Fibroblast of lung (primary cell): ENCODE data around the gene POMZP3.
"Not testable (repeated sequence)": the region's sequence is repeated elsewhere in the genome, so short reads cannot be mapped to it uniquely, and the experiment has no call there.

Experiments used
- EZH2 ChIP-seq: IDR thresholded peaks from 2 replicates; pipeline ENCODE4 v1.5.1; 2012; ENCODE audit warnings: low read length, control low read depth, mild to moderate bottlenecking; ENCODE audit errors: missing control alignments
- TF ChIP-seq, protein P1 (sequence below), 2 donors: IDR thresholded peaks in 1 of 2; conservative IDR thresholded peaks in 1 of 2; 1 replicate in 1 of 2; 2 replicates in 1 of 2; pipeline ENCODE4 v1.5.1; 2011 to 2012; ENCODE audit warnings: low read length in 2 of 2, control low read depth in 1 of 2, inconsistent platforms in 1 of 2, low read depth in 1 of 2, mild to moderate bottlenecking in 1 of 2

DNA sequence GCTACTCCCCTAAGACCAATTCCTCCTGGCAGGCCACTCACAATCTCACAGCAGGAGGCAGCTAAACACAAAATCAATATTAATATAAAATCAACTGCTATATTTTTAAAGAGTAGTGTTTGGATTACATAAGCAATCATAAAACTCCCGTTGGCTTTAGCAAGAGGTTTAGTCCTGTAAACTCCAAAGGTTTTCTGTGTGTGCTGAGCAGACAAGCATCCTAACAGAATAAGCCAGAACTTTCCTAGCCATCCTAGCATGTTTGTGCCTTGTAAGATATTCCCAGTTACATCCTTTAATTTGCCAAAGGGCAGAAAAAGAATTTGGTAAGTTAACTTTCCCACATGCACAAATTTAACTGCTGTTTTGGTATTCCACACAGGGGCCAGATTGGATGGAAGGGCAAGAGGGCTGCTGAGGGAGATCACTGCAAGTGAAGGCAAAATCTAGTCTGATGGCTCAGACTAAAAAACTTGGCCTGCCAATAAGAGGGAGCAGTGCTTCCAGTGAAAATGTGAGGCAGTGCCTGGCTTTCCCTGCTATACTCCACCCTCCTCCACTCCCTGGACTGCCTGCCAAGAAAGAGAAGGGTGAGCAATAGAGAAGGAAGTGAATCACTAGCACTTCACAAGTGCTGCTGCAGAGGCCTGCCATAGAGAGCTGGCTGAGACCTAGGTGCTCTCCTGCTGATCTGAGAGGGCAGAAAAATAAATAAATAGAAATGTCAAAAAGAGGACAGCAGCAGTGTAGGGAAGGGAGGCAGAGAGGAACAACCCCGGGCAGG is 44.0 kb downstream of the POMZP3 start:
- TF ChIP-seq, protein P1, sequence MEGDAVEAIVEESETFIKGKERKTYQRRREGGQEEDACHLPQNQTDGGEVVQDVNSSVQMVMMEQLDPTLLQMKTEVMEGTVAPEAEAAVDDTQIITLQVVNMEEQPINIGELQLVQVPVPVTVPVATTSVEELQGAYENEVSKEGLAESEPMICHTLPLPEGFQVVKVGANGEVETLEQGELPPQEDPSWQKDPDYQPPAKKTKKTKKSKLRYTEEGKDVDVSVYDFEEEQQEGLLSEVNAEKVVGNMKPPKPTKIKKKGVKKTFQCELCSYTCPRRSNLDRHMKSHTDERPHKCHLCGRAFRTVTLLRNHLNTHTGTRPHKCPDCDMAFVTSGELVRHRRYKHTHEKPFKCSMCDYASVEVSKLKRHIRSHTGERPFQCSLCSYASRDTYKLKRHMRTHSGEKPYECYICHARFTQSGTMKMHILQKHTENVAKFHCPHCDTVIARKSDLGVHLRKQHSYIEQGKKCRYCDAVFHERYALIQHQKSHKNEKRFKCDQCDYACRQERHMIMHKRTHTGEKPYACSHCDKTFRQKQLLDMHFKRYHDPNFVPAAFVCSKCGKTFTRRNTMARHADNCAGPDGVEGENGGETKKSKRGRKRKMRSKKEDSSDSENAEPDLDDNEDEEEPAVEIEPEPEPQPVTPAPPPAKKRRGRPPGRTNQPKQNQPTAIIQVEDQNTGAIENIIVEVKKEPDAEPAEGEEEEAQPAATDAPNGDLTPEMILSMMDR (conservative IDR thresholded peaks at IDR 0.05 in 1 of 2, IDR thresholded peaks at IDR 0.05 in 1 of 2; ENCODE audit: low read depth in 1 of 2, low read length in 2 of 2), result not testable (repeated sequence)
- not testable (repeated sequence) for TF ChIP-seq EZH2
